HepG2 (cell line): ENCODE measurements around the gene ARID5B. TPM values are rescaled to one million over a fixed set of nuclear protein-coding genes. Genes with fewer than 3 reads are reported as not detected.

Experiments
- ADNP ChIP-seq: sonication (generic); formaldehyde crosslinking; IDR thresholded peaks from 2 replicates; pipeline ENCODE4 v1.4.0; 2020; ENCODE audit warnings: missing genetic modification reagents
- ATF3 ChIP-seq: sonication (generic); formaldehyde crosslinking; IDR thresholded peaks from 2 replicates; pipeline ENCODE4 v1.4.0; 2020; ENCODE audit warnings: missing genetic modification reagents
- FOXO4 ChIP-seq: sonication (generic); formaldehyde crosslinking; conservative IDR thresholded peaks from 2 replicates; pipeline ENCODE4 v1.8.1; 2023; ENCODE audit warnings: missing genetic modification reagents
- GFI1 ChIP-seq: sonication (generic); formaldehyde crosslinking; IDR thresholded peaks from 2 replicates; pipeline ENCODE4 v1.5.0; 2020; ENCODE audit warnings: missing genetic modification reagents, mild to moderate bottlenecking, borderline replicate concordance
- PRMT3 ChIP-seq: sonication (generic); formaldehyde crosslinking; IDR thresholded peaks from 2 replicates; pipeline ENCODE4 v1.8.1; 2022; ENCODE audit warnings: low read depth, mild to moderate bottlenecking, moderate library complexity, missing genetic modification reagents, borderline replicate concordance
- SAFB2 ChIP-seq: sonication (generic); formaldehyde crosslinking; IDR thresholded peaks from 2 replicates; pipeline ENCODE4 v1.5.1; 2020; ENCODE audit warnings: missing genetic modification reagents, low read depth, mild to moderate bottlenecking, borderline replicate concordance
- TFDP1 ChIP-seq: IDR thresholded peaks from 2 replicates; pipeline ENCODE4 v1.6.1; 2016; ENCODE audit warnings: missing compliant biosample characterization, missing genetic modification reagents, borderline replicate concordance
- TOE1 ChIP-seq: sonication (generic); formaldehyde crosslinking; IDR thresholded peaks from 2 replicates; pipeline ENCODE4 v1.4.0; 2020; ENCODE audit warnings: mild to moderate bottlenecking, missing genetic modification reagents
- WIZ ChIP-seq: sonication (generic); formaldehyde crosslinking; IDR thresholded peaks from 2 replicates; pipeline ENCODE4 v1.5.1; 2020; ENCODE audit warnings: mild to moderate bottlenecking, missing genetic modification reagents
- ZBTB42 ChIP-seq: sonication (generic); formaldehyde crosslinking; IDR thresholded peaks from 2 replicates; pipeline ENCODE4 v1.5.0; 2020; ENCODE audit warnings: mild to moderate bottlenecking, missing genetic modification reagents
- ZNF281 ChIP-seq: sonication (generic); formaldehyde crosslinking; IDR thresholded peaks from 2 replicates; pipeline ENCODE4 v1.4.0; 2020; ENCODE audit warnings: missing genetic modification reagents, borderline replicate concordance
- ZNF788 ChIP-seq: sonication (generic); formaldehyde crosslinking; IDR thresholded peaks from 2 replicates; pipeline ENCODE4 v1.5.0; 2020; ENCODE audit warnings: mild to moderate bottlenecking, missing genetic modification reagents, borderline replicate concordance
- ZSCAN12 ChIP-seq: sonication (generic); formaldehyde crosslinking; IDR thresholded peaks from 2 replicates; pipeline ENCODE4 v1.9.0; 2021; ENCODE audit warnings: mild to moderate bottlenecking, missing genetic modification reagents
- polyA plus RNA-seq, 8 experiments: library from polyadenylated mRNA; depleted of rRNA in 3 of 8; stranded (reverse) in 7 of 8; unstranded in 1 of 8; fragments of >200 nt; fragmentation: Illumina TruSeq in 4 of 8; extraction: Trizol in 4 of 8; gene quantifications; 2 replicates each; pipeline versions ENCODE4 v1.2.1 to v1.2.3, GENCODE V29; 2011 to 2016; ENCODE audit warnings: low read depth in 4 of 8, missing spikeins in 1 of 8, mixed read lengths in 1 of 8; ENCODE audit not compliant: insufficient read depth in 1 of 8
- total RNA-seq, 5 experiments: library from RNA; depleted of rRNA; stranded (reverse); fragments of >200 nt; fragmentation: Illumina TruSeq; extraction: Trizol; gene quantifications; 2 replicates each; pipeline ENCODE4 v1.2.3, GENCODE V29; 2016; ENCODE audit warnings: low read depth in 1 of 5

ARID5B gene
- total and polyA plus RNA-seq, 2 of the 13 experiments (the other 11 are each of a cell fraction or from before 2014, with no cell fraction given): 6.2 to 21.1 TPM

- TF ChIP-seq ZNF281 (CRISPR knock-in tag) (no peak), GFI1 (no peak), TFDP1 (CRISPR knock-in tag) (no peak), WIZ (CRISPR knock-in tag) (no peak), FOXO4 (CRISPR knock-in tag) (no peak), ZBTB42 (CRISPR knock-in tag) (no peak), ATF3 (CRISPR knock-in tag) (no peak), PRMT3 (CRISPR knock-in tag) (no peak), ZSCAN12 (CRISPR knock-in tag) (no peak), TOE1 (CRISPR knock-in tag) (no peak), ZNF788 (CRISPR knock-in tag) (no peak), ADNP (CRISPR knock-in tag) (no peak), SAFB2 (no peak)
Observed at GRCh38 chr10:61933859-61934555, 32.5 kb downstream of the ARID5B start (continued).
